ENCODE data around the gene NCF4.

The NCF4 gene

GRCh38 chr22:36894266-36894665 is 33.5 kb downstream of the NCF4 start:
- DNase-seq (ENCODE audit: low read depth in 3 of 3): no peak

GRCh38 chr22:36897611-36898010 is 36.8 kb downstream of the NCF4 start:
- no peak for DNase-seq (ENCODE audit: low read depth in 3 of 3)

DNA sequence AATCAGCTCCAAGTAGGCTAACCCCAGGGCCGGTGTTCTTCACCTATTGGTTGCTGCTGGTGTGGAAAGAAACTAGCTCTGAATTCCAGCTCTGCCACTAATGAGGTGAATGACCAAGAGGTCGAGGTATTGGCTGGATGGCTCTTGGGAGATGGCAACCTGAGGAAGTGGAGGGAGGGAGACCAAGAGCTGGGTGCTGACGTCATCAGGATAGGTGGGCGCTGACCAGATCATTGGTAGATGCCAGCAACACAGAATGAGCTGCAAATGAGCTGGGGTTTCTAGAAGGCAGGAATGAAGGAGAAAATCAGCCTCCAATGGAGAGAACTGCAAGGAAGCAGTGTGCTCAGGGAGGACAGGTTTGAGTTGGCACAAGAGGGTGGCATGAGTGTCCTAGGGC is 37.9 kb downstream of the NCF4 start:
- DNase-seq (ENCODE audit: low read depth in 3 of 3): no peak

DNA sequence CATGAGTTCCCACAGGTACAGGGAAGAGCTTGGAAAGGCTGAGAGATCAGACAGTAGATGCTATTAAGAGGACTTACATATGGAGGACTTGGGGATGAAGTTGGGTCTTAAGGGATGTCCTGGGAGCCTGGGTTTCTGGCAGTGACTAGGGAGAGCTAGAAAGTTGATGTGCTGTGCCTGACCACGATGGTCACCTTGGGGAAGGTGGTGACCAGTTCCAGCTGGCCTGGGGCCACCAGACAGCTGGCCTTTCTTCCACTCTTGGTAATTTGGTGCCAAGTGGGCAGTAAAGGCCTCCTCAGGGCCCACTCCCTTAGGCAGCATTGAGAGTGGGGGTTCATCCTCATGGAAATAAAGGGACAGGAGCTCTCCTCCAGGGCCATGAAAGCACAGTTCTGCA is 38.7 kb downstream of the NCF4 start:
- DNase-seq (ENCODE audit: low read depth in 3 of 3): no peak

DNA sequence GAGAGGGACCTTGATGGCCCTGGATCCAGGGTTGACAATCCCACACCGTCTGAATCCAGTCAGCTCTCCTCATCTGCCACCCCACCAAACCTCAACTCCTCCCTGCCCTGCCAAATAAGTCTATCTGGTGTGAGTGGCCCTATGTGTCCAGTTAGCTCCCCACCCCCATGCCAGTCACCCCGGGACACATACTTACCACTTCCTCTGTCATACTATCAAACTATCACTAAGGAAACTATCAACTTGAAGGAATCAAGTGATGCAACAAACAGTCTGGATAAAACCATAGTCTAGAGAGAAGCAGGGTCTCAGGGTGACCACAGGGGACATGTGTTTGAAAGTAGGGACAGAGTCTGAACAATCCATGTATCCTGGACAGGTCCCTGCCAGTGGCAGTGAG is 39.4 kb downstream of the NCF4 start:
- DNase-seq (ENCODE audit: low read depth in 3 of 3): no peak

DNA sequence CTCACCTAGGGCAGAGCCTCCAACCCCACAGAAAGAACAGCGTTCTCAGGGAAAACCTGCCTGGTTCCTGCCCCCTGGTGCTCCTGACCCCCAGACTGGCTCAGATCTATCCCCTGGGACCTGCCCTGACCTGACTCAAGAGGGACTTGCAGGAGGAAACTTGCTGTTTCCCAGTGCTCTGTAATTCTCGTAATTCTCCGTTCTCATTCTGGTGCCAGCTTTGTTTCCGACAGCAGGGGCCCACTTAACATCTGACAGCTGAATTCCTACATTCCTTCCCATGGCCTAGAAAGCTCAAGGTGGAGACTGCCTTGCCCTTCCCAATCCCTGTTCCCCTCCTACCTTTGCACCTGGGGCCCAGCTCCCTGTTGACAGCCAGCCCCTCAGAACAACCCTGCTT is 40.1 kb downstream of the NCF4 start:
- no peak for DNase-seq (ENCODE audit: low read depth in 3 of 3)

GRCh38 chr22:36901411-36902142 is 40.8 kb downstream of the NCF4 start:
- no peak for DNase-seq (ENCODE audit: low read depth in 3 of 3)

GRCh38 chr22:36902143-36902926 is 41.5 kb downstream of the NCF4 start:
- no peak for DNase-seq (ENCODE audit: low read depth in 3 of 3)

DNA sequence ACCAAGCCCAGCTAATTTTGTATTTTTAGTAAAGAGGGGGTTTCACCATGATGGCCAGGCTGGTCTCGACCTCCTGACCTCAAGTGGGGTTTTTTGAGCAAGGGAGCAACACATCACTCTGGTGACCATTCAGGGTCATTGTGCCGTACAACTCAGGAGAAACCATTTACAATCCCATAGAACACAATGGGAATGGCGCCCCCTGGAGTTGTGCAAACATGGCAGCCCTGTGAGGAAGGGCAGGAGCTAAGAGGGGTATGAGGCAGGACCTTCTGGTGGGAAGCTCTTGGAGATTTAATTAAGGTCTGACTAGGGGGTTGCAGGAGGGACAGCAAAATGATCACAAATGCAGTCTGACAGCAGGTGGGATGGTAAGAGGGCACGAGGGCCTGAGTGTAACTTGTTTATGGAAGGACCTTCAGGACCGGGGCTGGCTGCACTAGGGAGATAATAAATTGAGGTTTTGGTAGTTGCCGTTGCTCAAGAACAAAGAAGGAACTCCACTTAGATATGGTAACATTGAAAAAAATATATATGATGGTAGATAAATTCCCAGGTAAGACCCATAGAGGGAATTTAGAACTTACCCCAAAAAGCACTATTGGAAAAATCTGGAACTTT is 43.6 kb downstream of the NCF4 start:
- no peak for DNase-seq (ENCODE audit: low read depth in 3 of 3)

- DNase-seq (ENCODE audit: low read depth in 3 of 3): no peak
These were observed 46.7 kb downstream of the NCF4 start for GRCh38 chr22:36907253-36908195.

DNA sequence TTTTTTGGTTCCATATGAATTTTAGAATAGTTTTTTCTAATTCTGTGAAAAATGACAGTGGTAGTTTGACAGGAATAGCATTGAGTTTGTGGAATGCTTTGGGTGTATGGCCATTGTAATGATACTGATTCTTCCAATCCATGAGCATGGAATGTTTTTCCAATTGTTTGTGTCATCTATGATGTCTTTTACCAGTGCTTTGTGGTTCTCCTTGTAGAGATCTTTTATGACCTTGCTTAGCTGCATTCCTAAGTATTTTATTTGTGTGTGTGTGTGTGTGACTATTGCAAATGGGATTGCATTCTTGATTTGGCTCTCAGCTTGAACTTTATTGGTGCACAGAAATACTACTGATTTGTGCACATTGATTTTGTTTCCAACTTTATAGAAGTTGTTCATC is 49.7 kb downstream of the NCF4 start:
- no peak for DNase-seq (ENCODE audit: low read depth in 3 of 3)

GRCh38 chr22:36911887-36912661 is 51.3 kb downstream of the NCF4 start:
- DNase-seq (ENCODE audit: low read depth in 3 of 3): no peak

DNA sequence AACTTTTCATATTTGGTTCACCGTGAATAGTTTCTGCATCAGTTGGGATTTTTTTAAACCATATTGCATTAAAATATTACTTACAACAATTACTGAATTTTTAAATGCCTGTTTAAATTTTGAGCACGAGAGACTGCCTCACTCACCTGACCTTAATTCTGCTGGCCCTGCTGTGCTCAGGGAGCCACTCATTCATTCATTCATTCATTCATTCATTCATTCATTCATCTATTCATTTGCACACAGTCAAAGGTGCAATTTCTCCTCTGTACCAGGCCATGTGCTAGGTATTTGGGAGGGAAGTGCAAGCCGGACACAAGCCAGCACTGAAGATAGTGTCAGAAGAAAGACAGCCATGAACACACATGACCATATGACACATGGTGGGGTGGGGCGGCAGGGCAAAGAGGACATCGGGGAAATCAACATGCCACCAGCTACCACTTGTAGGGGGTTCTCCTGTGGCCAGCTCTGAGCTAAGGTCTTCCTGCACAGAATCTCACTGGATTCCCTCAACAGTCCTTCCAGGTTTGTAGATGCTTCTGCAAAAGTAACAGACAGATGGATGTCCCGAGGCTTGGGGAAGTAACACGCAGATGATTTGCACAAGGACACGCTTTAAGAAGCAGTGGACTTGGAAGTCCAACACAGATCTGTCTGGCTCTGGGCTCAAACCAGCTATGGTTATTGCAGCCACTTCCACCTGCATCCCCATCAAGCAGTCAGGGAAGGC is 52.1 kb downstream of the NCF4 start:
- DNase-seq (ENCODE audit: low read depth in 3 of 3): no peak

- DNase-seq (ENCODE audit: low read depth in 3 of 3): no peak
These were observed 52.9 kb downstream of the NCF4 start, which contains the start of gene CSF2RB for GRCh38 chr22:36913427-36914389. Gene CSF2RB (plus strand): TSS chr22:36913628. CDS start chr22:36922208, 8,580 bp downstream.

DNA sequence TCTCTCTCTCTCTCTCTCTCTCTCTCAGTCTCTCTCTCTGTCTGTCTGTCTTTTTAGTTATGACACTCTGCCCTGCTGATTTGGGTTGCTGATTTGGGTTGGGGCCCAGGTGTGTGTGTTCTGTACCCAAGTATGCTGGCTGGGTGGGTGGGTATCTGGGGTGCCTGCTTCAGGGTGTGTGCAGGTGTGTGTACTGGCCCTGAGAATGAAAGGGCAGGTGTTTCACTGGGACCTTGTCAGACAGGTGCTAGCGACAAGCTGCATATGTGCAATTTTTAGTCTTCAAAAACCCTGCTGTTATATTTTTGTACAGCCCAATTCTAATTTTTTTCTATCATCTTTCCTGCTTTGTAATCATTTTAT is 53.6 kb downstream of the NCF4 start:
- DNase-seq (ENCODE audit: low read depth in 3 of 3): no peak

GRCh38 chr22:36916034-36916433 is 55.2 kb downstream of the NCF4 start:
- no peak for DNase-seq (ENCODE audit: low read depth in 3 of 3)

GRCh38 chr22:36918586-36919284 is 57.9 kb downstream of the NCF4 start:
- no peak for DNase-seq (ENCODE audit: low read depth in 3 of 3)

GRCh38 chr22:36921309-36922104 is 60.7 kb downstream of the NCF4 start:
- DNase-seq (ENCODE audit: low read depth in 3 of 3): no peak
